ENCODE measurements around the gene AK5.

AK5 gene, protein sequence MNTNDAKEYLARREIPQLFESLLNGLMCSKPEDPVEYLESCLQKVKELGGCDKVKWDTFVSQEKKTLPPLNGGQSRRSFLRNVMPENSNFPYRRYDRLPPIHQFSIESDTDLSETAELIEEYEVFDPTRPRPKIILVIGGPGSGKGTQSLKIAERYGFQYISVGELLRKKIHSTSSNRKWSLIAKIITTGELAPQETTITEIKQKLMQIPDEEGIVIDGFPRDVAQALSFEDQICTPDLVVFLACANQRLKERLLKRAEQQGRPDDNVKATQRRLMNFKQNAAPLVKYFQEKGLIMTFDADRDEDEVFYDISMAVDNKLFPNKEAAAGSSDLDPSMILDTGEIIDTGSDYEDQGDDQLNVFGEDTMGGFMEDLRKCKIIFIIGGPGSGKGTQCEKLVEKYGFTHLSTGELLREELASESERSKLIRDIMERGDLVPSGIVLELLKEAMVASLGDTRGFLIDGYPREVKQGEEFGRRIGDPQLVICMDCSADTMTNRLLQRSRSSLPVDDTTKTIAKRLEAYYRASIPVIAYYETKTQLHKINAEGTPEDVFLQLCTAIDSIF

DNA sequence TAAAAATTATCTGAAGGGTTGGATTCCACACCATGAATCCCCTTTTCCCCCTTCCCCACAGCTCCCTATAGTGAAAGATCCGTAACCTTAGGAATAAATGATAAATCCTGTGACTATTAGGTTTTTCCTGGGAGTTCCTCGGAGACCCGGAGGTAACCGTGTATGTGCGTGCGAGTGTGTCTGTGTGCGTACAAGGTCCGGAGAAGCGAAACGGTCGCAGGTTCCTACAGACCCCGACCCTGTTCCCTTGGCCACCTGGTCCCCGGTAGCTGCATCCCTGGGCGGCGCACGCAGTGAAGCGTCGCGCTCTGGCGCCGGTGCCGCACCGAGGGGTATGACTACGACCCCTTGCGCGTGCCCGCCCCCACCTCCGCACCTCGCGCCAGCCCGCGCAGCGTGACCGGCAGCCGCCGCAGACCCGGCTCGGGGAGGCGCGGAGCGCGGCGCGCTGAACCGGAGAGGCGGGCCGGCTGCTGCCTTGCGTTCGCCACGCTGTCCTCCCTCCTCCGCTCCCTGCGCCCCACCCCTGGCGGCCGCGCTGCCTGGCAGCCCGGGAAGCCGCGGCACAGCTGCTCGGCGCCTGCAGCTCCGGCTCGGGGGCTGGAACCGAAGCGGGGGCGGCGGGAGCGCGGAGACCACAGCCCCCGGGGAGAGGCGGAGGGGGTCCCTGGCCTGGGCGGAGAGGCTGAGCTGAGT, at the start of gene AK5:
TSS of gene AK5 (plus strand) at position 529 of the 696 bp plus-strand sequence. CDS start 295 bp downstream, outside the sequence.
- H3K4me1 ChIP-seq (ENCODE audit: control insufficient read depth, insufficient read depth, low read length) = peaks cover 14% of the 10 kb centered on the region
- H3K9ac ChIP-seq (ENCODE audit: low read length in 2 of 2) = no peak within 1 kb of the TSS
- H3K9me3 ChIP-seq (ENCODE audit: control insufficient read depth in 2 of 2, low read length in 2 of 2) = no peaks in the 10 kb centered on the region
- H3K4me3 ChIP-seq (ENCODE audit: low read length in 2 of 2) = peak within 1 kb of the TSS; percentile 41 to 72
- H3K27me3 ChIP-seq (ENCODE audit: control insufficient read depth in 1 of 2, insufficient read depth in 2 of 2, low read length in 2 of 2) = peaks cover 12 to 23% of the 10 kb centered on the region in 2 donors
- H3K27ac ChIP-seq (ENCODE audit: low read length) = no peak within 1 kb of the TSS
- H3K36me3 ChIP-seq (ENCODE audit: control insufficient read depth in 2 of 2, insufficient read depth in 2 of 2, low read length in 2 of 2) = no peaks in the 10 kb centered on the region

DNA sequence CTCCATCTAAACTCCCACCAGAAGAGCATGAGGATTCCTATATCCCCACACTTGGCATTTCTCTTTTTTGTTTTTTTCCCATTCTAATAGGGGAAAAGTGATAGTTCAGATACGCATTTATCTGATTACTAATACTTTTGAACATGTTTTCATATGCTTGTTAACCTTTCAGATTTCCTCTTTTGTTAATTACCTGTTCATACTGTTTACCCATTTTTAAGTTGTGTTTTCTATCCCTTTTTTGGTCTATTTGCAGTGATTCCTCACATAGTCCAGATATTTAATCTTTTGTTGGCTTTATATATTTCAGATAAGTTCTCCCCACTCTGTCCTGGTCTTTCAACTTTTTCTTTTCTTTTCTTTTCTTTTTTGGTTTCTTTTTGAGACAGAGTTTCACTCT, 49.0 kb upstream of the AK5 start:
- Histone ChIP-seq H3K9me3 (ENCODE audit: control insufficient read depth in 2 of 2, low read length in 2 of 2) (no peaks in the 10 kb centered on the region), H3K27me3 (ENCODE audit: control insufficient read depth in 1 of 2, insufficient read depth in 2 of 2, low read length in 2 of 2) (no peaks in the 10 kb centered on the region), H3K9ac (ENCODE audit: low read length in 2 of 2) (no peak overlapping the region), H3K4me3 (ENCODE audit: low read length in 2 of 2) (no peak overlapping the region), H3K36me3 (ENCODE audit: control insufficient read depth in 2 of 2, insufficient read depth in 2 of 2, low read length in 2 of 2) (no peaks in the 10 kb centered on the region), H3K4me1 (ENCODE audit: control insufficient read depth, insufficient read depth, low read length) (no peaks in the 10 kb centered on the region), H3K27ac (ENCODE audit: low read length) (no peak overlapping the region)

DNA sequence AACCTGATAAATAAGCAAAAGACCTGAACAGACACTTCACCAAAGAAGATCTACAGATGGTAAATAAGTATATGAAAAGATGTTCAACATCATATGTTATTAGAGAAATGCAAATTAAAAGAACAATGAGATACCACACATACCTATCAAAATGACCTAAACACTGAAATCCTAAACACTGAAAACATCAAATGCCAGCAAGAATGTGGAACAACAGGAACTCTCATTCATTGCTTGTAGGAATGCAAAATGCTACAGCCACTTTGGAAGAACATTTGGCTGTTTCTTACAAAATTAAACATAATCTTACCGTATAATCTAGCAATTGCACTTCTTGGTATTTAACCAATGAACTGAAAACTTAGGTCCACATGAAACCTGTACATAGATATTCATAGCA, 47.7 kb upstream of the AK5 start:
- Histone ChIP-seq H3K9me3 (ENCODE audit: control insufficient read depth in 2 of 2, low read length in 2 of 2) (no peaks in the 10 kb centered on the region), H3K9ac (ENCODE audit: low read length in 2 of 2) (no peak overlapping the region), H3K27me3 (ENCODE audit: control insufficient read depth in 1 of 2, insufficient read depth in 2 of 2, low read length in 2 of 2) (no peaks in the 10 kb centered on the region), H3K36me3 (ENCODE audit: control insufficient read depth in 2 of 2, insufficient read depth in 2 of 2, low read length in 2 of 2) (no peaks in the 10 kb centered on the region), H3K27ac (ENCODE audit: low read length) (no peak overlapping the region), H3K4me1 (ENCODE audit: control insufficient read depth, insufficient read depth, low read length) (no peaks in the 10 kb centered on the region), H3K4me3 (ENCODE audit: low read length in 2 of 2) (no peak overlapping the region)

DNA sequence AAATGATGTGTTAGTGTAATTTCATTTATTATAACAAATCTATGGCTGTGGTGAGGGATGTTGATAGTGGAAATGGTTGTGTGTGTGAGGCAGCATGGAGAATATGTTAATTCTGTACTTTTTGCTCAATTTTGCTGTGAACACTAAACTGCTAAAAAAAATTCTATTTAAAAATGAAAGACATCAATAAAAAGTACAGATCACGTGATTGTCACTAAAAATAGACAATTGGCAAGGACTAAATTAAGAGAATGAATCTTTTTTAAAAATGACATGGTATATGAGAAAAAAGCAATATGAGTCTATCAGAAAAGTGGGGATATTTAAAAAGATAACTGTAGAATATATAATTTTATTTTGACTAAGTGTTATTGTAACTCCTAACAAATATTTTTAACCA, 46.9 kb upstream of the AK5 start:
- H3K27ac ChIP-seq (ENCODE audit: low read length) = no peak overlapping the region
- H3K9me3 ChIP-seq (ENCODE audit: control insufficient read depth in 2 of 2, low read length in 2 of 2) = no peaks in the 10 kb centered on the region
- H3K27me3 ChIP-seq (ENCODE audit: control insufficient read depth in 1 of 2, insufficient read depth in 2 of 2, low read length in 2 of 2) = no peaks in the 10 kb centered on the region
- H3K4me1 ChIP-seq (ENCODE audit: control insufficient read depth, insufficient read depth, low read length) = no peaks in the 10 kb centered on the region
- no peaks in the 10 kb centered on the region for H3K36me3 ChIP-seq (ENCODE audit: control insufficient read depth in 2 of 2, insufficient read depth in 2 of 2, low read length in 2 of 2)
- no peak overlapping the region for H3K4me3 ChIP-seq (ENCODE audit: low read length in 2 of 2)
- H3K9ac ChIP-seq (ENCODE audit: low read length in 2 of 2) = no peak overlapping the region

DNA sequence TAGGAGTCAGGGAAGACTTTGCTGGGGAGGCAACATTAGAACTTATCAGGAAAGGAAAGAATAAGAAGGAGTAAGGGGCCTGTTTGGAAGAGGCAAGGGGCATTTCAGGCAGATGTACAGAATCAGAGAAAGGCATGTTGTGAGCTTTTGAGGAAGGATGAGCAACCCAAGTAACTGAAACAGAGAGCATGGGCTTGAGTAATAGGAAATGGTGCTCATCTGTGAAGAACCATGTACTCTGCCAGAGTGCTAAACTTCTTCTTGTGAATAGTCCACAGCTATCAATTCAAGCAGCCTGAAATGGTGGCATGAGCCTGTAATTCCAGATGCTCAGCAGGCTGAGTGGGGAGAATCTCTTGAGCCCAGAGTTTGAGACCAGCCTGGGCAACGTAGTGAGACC, 43.4 kb upstream of the AK5 start:
- H3K9me3 ChIP-seq (ENCODE audit: control insufficient read depth in 2 of 2, low read length in 2 of 2) = no peaks in the 10 kb centered on the region
- no peak overlapping the region for H3K9ac ChIP-seq (ENCODE audit: low read length in 2 of 2)
- H3K27me3 ChIP-seq (ENCODE audit: control insufficient read depth in 1 of 2, insufficient read depth in 2 of 2, low read length in 2 of 2) = no peaks in the 10 kb centered on the region
- no peaks in the 10 kb centered on the region for H3K36me3 ChIP-seq (ENCODE audit: control insufficient read depth in 2 of 2, insufficient read depth in 2 of 2, low read length in 2 of 2)
- H3K4me3 ChIP-seq (ENCODE audit: low read length in 2 of 2) = no peak overlapping the region
- no peaks in the 10 kb centered on the region for H3K4me1 ChIP-seq (ENCODE audit: control insufficient read depth, insufficient read depth, low read length)
- no peak overlapping the region for H3K27ac ChIP-seq (ENCODE audit: low read length)

DNA sequence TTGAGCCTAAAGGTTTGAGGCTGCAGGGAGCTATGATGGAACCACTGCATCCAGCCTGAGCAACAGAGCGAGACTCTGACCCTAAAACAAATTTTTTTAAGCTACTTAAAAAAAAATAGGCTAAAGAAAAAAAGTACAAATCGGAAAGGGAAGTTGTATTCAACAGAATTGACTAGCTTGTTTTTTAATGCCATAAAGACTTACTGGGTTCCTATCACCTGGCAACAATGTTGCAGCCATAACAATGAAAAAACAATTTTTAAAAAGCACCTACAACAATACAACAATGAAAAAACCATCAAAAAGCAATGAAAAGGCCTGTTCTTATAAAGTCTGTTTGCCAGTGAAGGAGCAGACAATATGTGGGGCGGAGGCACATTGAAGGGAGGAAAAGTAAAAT, 42.5 kb upstream of the AK5 start:
- no peak overlapping the region for H3K4me3 ChIP-seq (ENCODE audit: low read length in 2 of 2)
- no peaks in the 10 kb centered on the region for H3K4me1 ChIP-seq (ENCODE audit: control insufficient read depth, insufficient read depth, low read length)
- H3K27me3 ChIP-seq (ENCODE audit: control insufficient read depth in 1 of 2, insufficient read depth in 2 of 2, low read length in 2 of 2) = no peaks in the 10 kb centered on the region
- no peak overlapping the region for H3K9ac ChIP-seq (ENCODE audit: low read length in 2 of 2)
- H3K9me3 ChIP-seq (ENCODE audit: control insufficient read depth in 2 of 2, low read length in 2 of 2) = no peaks in the 10 kb centered on the region
- H3K36me3 ChIP-seq (ENCODE audit: control insufficient read depth in 2 of 2, insufficient read depth in 2 of 2, low read length in 2 of 2) = no peaks in the 10 kb centered on the region
- H3K27ac ChIP-seq (ENCODE audit: low read length) = no peak overlapping the region

DNA sequence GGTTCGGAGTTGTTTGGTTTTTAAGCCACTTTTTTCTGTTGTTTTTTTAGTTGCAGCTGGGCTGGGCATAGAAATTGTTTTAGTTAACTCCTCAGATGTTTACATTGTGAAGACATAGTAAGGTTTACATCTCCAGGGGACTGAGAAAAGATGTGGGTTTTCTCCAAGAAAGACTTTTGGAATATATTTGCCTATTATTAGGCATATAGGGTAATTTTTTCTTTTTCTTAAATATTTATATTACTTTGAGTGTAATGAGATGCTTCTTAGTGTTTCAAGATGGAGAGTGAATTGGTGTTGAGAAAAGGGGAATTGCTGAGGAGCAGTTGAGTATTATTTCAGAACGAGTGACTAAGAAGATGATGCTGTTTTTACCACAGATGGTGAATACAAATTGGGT, 36.0 kb upstream of the AK5 start:
- Histone ChIP-seq H3K4me1 (ENCODE audit: control insufficient read depth, insufficient read depth, low read length) (no peaks in the 10 kb centered on the region), H3K9ac (ENCODE audit: low read length in 2 of 2) (no peak overlapping the region), H3K9me3 (ENCODE audit: control insufficient read depth in 2 of 2, low read length in 2 of 2) (peaks cover 0 to 5% of the 10 kb centered on the region in 2 donors), H3K36me3 (ENCODE audit: control insufficient read depth in 2 of 2, insufficient read depth in 2 of 2, low read length in 2 of 2) (no peaks in the 10 kb centered on the region), H3K27ac (ENCODE audit: low read length) (no peak overlapping the region), H3K27me3 (ENCODE audit: control insufficient read depth in 1 of 2, insufficient read depth in 2 of 2, low read length in 2 of 2) (no peaks in the 10 kb centered on the region), H3K4me3 (ENCODE audit: low read length in 2 of 2) (no peak overlapping the region)

DNA sequence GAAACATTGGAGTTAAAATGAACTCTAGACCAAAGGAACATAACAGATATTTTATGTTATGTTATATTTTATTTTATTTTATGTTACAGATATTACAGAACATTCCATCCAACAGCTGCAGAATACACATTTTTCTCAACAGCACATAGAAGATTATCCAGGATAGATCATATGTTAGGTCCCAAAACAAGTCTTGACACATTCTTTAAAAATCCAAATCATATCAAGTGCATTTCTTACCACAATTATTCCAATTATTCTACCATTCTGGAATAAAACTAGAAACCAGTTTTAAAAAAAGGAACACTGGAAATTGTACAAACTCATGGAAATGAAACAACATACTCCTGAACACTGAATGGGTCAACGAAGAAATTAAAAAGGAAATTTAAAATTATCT, 31.7 kb upstream of the AK5 start:
- Histone ChIP-seq H3K9ac (ENCODE audit: low read length in 2 of 2) (no peak overlapping the region), H3K27ac (ENCODE audit: low read length) (no peak overlapping the region), H3K27me3 (ENCODE audit: control insufficient read depth in 1 of 2, insufficient read depth in 2 of 2, low read length in 2 of 2) (no peaks in the 10 kb centered on the region), H3K9me3 (ENCODE audit: control insufficient read depth in 2 of 2, low read length in 2 of 2) (peaks cover 7 to 8% of the 10 kb centered on the region in 2 donors), H3K4me3 (ENCODE audit: low read length in 2 of 2) (no peak overlapping the region), H3K4me1 (ENCODE audit: control insufficient read depth, insufficient read depth, low read length) (no peaks in the 10 kb centered on the region), H3K36me3 (ENCODE audit: control insufficient read depth in 2 of 2, insufficient read depth in 2 of 2, low read length in 2 of 2) (no peaks in the 10 kb centered on the region)

DNA sequence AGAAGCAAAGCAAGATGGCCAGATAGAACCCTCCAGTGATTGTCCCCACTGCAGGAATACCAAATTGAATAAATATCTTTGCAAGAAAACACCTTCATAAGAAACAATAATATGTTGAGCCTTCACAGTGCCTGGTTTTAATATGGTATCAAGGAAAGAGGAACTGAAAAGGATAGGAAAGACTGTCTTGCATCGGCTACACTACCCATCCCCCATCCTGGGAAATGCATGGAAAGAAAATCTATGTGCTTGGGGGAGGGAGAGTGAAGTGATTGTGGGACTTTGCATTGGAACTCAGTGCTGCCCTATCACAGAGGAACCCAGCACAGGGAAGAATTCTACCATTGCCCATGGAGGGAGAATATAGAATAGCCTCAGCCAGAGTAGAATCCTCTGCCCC, 28.6 kb upstream of the AK5 start:
- no peaks in the 10 kb centered on the region for H3K36me3 ChIP-seq (ENCODE audit: control insufficient read depth in 2 of 2, insufficient read depth in 2 of 2, low read length in 2 of 2)
- H3K4me1 ChIP-seq (ENCODE audit: control insufficient read depth, insufficient read depth, low read length) = no peaks in the 10 kb centered on the region
- no peaks in the 10 kb centered on the region for H3K27me3 ChIP-seq (ENCODE audit: control insufficient read depth in 1 of 2, insufficient read depth in 2 of 2, low read length in 2 of 2)
- no peak overlapping the region for H3K4me3 ChIP-seq (ENCODE audit: low read length in 2 of 2)
- peaks cover 7% of the 10 kb centered on the region in 2 donors for H3K9me3 ChIP-seq (ENCODE audit: control insufficient read depth in 2 of 2, low read length in 2 of 2)
- H3K9ac ChIP-seq (ENCODE audit: low read length in 2 of 2) = no peak overlapping the region
- H3K27ac ChIP-seq (ENCODE audit: low read length) = no peak overlapping the region

DNA sequence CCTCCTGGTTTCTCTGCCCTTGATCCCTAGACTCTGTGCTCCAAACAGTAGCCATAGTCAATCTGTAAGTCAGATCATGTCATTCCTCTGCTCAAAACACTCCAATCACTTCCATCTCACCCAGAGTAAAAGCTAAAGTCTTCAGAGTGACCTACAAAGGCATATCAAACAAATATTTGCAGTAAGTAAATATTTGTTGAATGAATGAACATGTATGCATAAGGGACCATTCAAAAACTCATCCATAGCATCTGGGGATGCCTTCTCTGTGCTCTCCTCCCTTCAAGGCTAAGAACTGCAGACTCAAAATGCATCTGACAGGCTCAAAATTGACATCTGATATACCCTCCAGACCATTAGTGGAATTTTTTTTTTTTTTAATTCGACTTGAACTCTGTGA, 18.1 kb upstream of the AK5 start:
- H3K27me3 ChIP-seq (ENCODE audit: control insufficient read depth in 1 of 2, insufficient read depth in 2 of 2, low read length in 2 of 2) = no peaks in the 10 kb centered on the region

DNA sequence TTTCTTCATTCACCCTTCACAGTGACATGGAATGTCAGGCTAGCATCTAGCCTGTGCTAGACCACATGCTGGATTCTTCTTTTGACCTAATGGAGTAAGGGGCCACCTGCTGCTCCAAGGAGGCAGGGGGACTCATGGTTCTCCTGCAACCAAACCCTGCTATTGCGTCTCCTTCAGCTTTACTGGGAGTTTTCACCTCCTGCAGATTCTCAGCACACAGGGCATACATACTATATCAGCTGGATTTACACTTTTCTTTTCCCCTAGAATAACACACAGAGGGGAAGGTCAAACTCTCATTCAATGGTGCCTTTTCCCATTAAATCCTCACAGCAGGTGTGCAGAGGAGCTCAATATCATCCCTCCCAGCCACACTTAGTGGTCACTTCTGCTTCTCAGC, 16.6 kb upstream of the AK5 start:
- Histone ChIP-seq H3K4me3 (ENCODE audit: low read length in 2 of 2) (no peak overlapping the region), H3K4me1 (ENCODE audit: control insufficient read depth, insufficient read depth, low read length) (no peaks in the 10 kb centered on the region), H3K36me3 (ENCODE audit: control insufficient read depth in 2 of 2, insufficient read depth in 2 of 2, low read length in 2 of 2) (no peaks in the 10 kb centered on the region), H3K9me3 (ENCODE audit: control insufficient read depth in 2 of 2, low read length in 2 of 2) (peaks cover 0 to 3% of the 10 kb centered on the region in 2 donors), H3K9ac (ENCODE audit: low read length in 2 of 2) (no peak overlapping the region), H3K27ac (ENCODE audit: low read length) (no peak overlapping the region), H3K27me3 (ENCODE audit: control insufficient read depth in 1 of 2, insufficient read depth in 2 of 2, low read length in 2 of 2) (no peaks in the 10 kb centered on the region)

More for the DNA sequence above, 18.1 kb upstream of the AK5 start:
- H3K27ac ChIP-seq (ENCODE audit: low read length) = no peak overlapping the region
- H3K36me3 ChIP-seq (ENCODE audit: control insufficient read depth in 2 of 2, insufficient read depth in 2 of 2, low read length in 2 of 2) = no peaks in the 10 kb centered on the region
- H3K4me1 ChIP-seq (ENCODE audit: control insufficient read depth, insufficient read depth, low read length) = no peaks in the 10 kb centered on the region
- H3K9me3 ChIP-seq (ENCODE audit: control insufficient read depth in 2 of 2, low read length in 2 of 2) = peaks cover 0 to 3% of the 10 kb centered on the region in 2 donors
- no peak overlapping the region for H3K4me3 ChIP-seq (ENCODE audit: low read length in 2 of 2)
- no peak overlapping the region for H3K9ac ChIP-seq (ENCODE audit: low read length in 2 of 2)
